ENCODE measurements around the gene RIPK1. TPM values are rescaled to one million over a fixed set of nuclear protein-coding genes. Genes with fewer than 3 reads are reported as not detected.
A peak's percentile ranks its signal among the peaks of the same experiment; 100 is the strongest.

Gene RIPK1
- total and polyA plus RNA-seq, 9 of the 15 experiments (the other 6 are each of a cell fraction or from before 2014, with no cell fraction given) = 3.8 to 24.9 (median 17.7) TPM

DNA sequence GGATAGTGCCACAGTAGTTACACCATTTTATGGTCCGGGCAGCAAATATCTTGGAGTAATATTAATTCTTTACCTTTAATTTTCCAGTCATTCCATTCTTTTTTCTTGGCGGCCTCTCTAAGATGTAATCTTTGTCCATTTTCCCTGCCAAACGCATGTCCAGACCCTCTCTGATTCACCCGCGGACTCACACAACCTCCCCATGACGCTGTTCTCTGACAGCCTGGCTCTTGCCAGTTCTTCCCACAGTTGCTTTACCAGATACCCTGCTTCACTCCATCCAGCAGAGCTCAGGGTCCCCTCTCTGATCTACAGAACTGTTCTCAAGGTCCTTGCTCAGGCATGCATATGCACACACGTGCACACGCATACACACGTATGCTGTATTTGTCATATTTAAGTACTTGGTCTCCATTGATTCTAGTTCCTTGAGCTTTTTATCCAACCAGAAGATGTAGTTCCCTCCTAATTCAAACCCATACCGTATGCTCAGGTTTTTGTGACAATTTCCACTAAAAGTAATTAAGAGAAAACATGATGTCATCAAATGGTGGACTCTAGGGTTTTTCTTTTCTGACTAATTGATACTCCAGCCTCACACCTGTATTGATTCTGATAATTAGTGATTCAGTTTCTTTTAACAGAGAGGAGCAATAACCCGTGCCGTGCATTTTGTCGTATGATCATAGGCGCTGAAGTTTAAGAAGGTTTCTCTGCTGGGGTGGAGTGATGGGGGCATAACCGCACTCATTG lies 60.2 kb downstream of the RIPK1 start:
- FAIRE-seq = peak; percentile 46
- in situ Hi-C loops (cut with MboI) = loop anchor here (5.0 to 10.0 kb wide), 3 partner anchors 119 to 604 kb away; partner anchors contain the start of gene NQO2
- no TSS peak for BruUV-seq (replicated peaks)
- TF ChIP-seq HMG20A (CRISPR knock-in tag; conservative IDR thresholded peaks at IDR 0.05) (no peak), ATF7 (IDR thresholded peaks at IDR 0.05) (0 out of 2 replicates have a peak, but pooled peaks have one; percentile 31), ATF3 (IDR thresholded peaks at IDR 0.05) (peak; percentile 58; the same call in 1 of the 2 replicates), ATF3 (CRISPR knock-in tag; conservative IDR thresholded peaks at IDR 0.05) (no peak)
- TF ChIP-seq, protein P1, sequence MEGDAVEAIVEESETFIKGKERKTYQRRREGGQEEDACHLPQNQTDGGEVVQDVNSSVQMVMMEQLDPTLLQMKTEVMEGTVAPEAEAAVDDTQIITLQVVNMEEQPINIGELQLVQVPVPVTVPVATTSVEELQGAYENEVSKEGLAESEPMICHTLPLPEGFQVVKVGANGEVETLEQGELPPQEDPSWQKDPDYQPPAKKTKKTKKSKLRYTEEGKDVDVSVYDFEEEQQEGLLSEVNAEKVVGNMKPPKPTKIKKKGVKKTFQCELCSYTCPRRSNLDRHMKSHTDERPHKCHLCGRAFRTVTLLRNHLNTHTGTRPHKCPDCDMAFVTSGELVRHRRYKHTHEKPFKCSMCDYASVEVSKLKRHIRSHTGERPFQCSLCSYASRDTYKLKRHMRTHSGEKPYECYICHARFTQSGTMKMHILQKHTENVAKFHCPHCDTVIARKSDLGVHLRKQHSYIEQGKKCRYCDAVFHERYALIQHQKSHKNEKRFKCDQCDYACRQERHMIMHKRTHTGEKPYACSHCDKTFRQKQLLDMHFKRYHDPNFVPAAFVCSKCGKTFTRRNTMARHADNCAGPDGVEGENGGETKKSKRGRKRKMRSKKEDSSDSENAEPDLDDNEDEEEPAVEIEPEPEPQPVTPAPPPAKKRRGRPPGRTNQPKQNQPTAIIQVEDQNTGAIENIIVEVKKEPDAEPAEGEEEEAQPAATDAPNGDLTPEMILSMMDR (IDR thresholded peaks at IDR 0.05 in 2 of 3, conservative IDR thresholded peaks at IDR 0.05 in 1 of 3; ENCODE audit: insufficient read depth in 2 of 3, low read depth in 1 of 3, low read length in 3 of 3) = no peak
- Histone ChIP-seq H2AFZ (ENCODE audit: low read depth, low read length) (no peak overlapping the region), H3K4me2 (ENCODE audit: insufficient read depth, low read length) (no peak overlapping the region), H3K9me1 (ENCODE audit: control insufficient read depth, insufficient read depth, low read length) (no peaks in the 10 kb centered on the region), H3K4me3 (no peak overlapping the region), H4K20me1 (replicated peaks; ENCODE audit: control insufficient read depth, insufficient read depth, low read length) (no peaks in the 10 kb centered on the region), H3K36me3 (ENCODE audit: control insufficient read depth, insufficient read depth, low read length) (no peaks in the 10 kb centered on the region), H3K4me1 (replicated peaks in 1 of 2; ENCODE audit: control insufficient read depth in 2 of 2, insufficient read depth in 2 of 2, low read length in 2 of 2) (peaks cover 8 to 14% of the 10 kb centered on the region in 2 experiments; a peak in 4 of 5 replicates), H3K79me2 (ENCODE audit: control insufficient read depth, insufficient read depth, low read length) (no peaks in the 10 kb centered on the region), H3K9ac (ENCODE audit: insufficient read depth in 1 of 2, low read depth in 2 of 2, low read length in 2 of 2) (no peak overlapping the region), H3K27ac (ENCODE audit: extremely low read depth, low read depth, low read length) (no peak overlapping the region), H3K27me3 (ENCODE audit: control insufficient read depth in 2 of 2, insufficient read depth in 2 of 2, low read length in 2 of 2) (no peaks in the 10 kb centered on the region), H3K9me3 (replicated peaks; ENCODE audit: control insufficient read depth, insufficient read depth, low read depth, low read length) (no peaks in the 10 kb centered on the region)
- WGBS (ENCODE audit: insufficient coverage, low coverage, missing lambda C conversion rate) = 76% methylated on average over 15 of the region's 15 CpGs
- DNase-seq (ENCODE audit: extremely low read depth in 1 of 4, low spot score in 3 of 4) = no peak
- CTCF ChIA-PET (ENCODE audit: low intra/inter-chr PET ratio) = interaction anchor here (2.8 kb wide), 1 partner anchor 123 kb away, joined by 22 read pairs; no protein-coding TSS in a partner anchor
- POLR2A ChIA-PET = interaction anchor here (0.5 to 2.0 kb wide), 4 partner anchors 15 to 130 kb away, joined by 3 to 5 read pairs (median 4); partner anchors contain the start of gene PSMG4
- no peak for ATAC-seq
- intact Hi-C loops (cut with micrococcal nuclease) = loop anchor here (5.0 kb wide), 1 partner anchor 604 kb away; no protein-coding TSS in a partner anchor
